Measurements from ENCODE around the gene HNRNPLL. TPM values are rescaled to one million over a fixed set of nuclear protein-coding genes. Genes with fewer than 3 reads are reported as not detected.
"Not testable (repeated sequence)": the region's sequence is repeated elsewhere in the genome, so short reads cannot be mapped to it uniquely, and the experiment has no call there.

HNRNPLL gene
- polyA plus RNA-seq, 1 of the 3 experiments (the other 2 are of a cell fraction) = 24.4 TPM

GRCh38 chr2:38537937-38538525, 64.7 kb downstream of the HNRNPLL start:
- no peak for DNase-seq
- H2AFZ ChIP-seq (ENCODE audit: low read depth) = no peak overlapping the region
- 77% methylated on average over 3 of the region's 3 CpGs for WGBS (ENCODE audit: low lambda C conversion rate)
- POLR2A ChIA-PET = no interaction called here
- no peaks in the 10 kb centered on the region for H3K9me3 ChIP-seq
- CTCF ChIA-PET = interaction anchor here (2.0 to 5.5 kb wide), 7 partner anchors 9 to 222 kb away, joined by 7 to 47 read pairs (median 30); partner anchors contain the start of gene HNRNPLL
- H3K27ac ChIP-seq (ENCODE audit: low read depth in 2 of 2, low read length in 1 of 2) = no peak overlapping the region
- H3K27me3 ChIP-seq (ENCODE audit: insufficient read depth) = no peaks in the 10 kb centered on the region
- no peaks in the 10 kb centered on the region for H4K20me1 ChIP-seq (ENCODE audit: insufficient read depth)
- TF ChIP-seq, protein P1, sequence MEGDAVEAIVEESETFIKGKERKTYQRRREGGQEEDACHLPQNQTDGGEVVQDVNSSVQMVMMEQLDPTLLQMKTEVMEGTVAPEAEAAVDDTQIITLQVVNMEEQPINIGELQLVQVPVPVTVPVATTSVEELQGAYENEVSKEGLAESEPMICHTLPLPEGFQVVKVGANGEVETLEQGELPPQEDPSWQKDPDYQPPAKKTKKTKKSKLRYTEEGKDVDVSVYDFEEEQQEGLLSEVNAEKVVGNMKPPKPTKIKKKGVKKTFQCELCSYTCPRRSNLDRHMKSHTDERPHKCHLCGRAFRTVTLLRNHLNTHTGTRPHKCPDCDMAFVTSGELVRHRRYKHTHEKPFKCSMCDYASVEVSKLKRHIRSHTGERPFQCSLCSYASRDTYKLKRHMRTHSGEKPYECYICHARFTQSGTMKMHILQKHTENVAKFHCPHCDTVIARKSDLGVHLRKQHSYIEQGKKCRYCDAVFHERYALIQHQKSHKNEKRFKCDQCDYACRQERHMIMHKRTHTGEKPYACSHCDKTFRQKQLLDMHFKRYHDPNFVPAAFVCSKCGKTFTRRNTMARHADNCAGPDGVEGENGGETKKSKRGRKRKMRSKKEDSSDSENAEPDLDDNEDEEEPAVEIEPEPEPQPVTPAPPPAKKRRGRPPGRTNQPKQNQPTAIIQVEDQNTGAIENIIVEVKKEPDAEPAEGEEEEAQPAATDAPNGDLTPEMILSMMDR (IDR thresholded peaks at IDR 0.05) = no peak
- TF ChIP-seq EP300 (IDR thresholded peaks at IDR 0.05; ENCODE audit: borderline replicate concordance in 1 of 2, low read depth in 1 of 2, low read length in 1 of 2) = no peak
- TF ChIP-seq RCOR1 (IDR thresholded peaks at IDR 0.05; ENCODE audit: low read length) = no peak
- no peak for TF ChIP-seq IRF3 (IDR thresholded peaks at IDR 0.05; ENCODE audit: low read depth, low read length)
- no peak for TF ChIP-seq GATA2 (CRISPR knock-in tag; IDR thresholded peaks at IDR 0.05)
- TF ChIP-seq, protein P2, sequence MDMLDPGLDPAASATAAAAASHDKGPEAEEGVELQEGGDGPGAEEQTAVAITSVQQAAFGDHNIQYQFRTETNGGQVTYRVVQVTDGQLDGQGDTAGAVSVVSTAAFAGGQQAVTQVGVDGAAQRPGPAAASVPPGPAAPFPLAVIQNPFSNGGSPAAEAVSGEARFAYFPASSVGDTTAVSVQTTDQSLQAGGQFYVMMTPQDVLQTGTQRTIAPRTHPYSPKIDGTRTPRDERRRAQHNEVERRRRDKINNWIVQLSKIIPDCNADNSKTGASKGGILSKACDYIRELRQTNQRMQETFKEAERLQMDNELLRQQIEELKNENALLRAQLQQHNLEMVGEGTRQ (IDR thresholded peaks at IDR 0.05; ENCODE audit: borderline replicate concordance, low read depth, low read length) = no peak
- no peak for TF ChIP-seq JUND (IDR thresholded peaks at IDR 0.05)
- TF ChIP-seq, protein P3, sequence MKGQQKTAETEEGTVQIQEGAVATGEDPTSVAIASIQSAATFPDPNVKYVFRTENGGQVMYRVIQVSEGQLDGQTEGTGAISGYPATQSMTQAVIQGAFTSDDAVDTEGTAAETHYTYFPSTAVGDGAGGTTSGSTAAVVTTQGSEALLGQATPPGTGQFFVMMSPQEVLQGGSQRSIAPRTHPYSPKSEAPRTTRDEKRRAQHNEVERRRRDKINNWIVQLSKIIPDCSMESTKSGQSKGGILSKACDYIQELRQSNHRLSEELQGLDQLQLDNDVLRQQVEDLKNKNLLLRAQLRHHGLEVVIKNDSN (IDR thresholded peaks at IDR 0.05; ENCODE audit: borderline replicate concordance, low read depth) = no peak
- TF ChIP-seq SIN3A (IDR thresholded peaks at IDR 0.05; ENCODE audit: borderline replicate concordance, low read depth, low read length) = no peak
- TF ChIP-seq FOXM1 (IDR thresholded peaks at IDR 0.05; ENCODE audit: low read depth) = no peak
- TF ChIP-seq RAD21 (IDR thresholded peaks at IDR 0.05; ENCODE audit: low read length) = no peak
- no peaks in the 10 kb centered on the region for H3K9me2 ChIP-seq
- peaks cover 33% of the 10 kb centered on the region for H3F3A ChIP-seq (replicated peaks; ENCODE audit: insufficient read depth)
- H3K4me2 ChIP-seq = no peak overlapping the region
- H3K79me2 ChIP-seq (ENCODE audit: insufficient read depth) = no peaks in the 10 kb centered on the region
- H3K36me3 ChIP-seq (replicated peaks in 1 of 2; ENCODE audit: control insufficient read depth in 1 of 2, insufficient read depth in 2 of 2, low read length in 1 of 2) = no peaks in the 10 kb centered on the region
- peaks cover 3 to 9% of the 10 kb centered on the region in 2 experiments; a peak in 2 of 4 replicates for H3K4me1 ChIP-seq (ENCODE audit: control insufficient read depth in 1 of 2, insufficient read depth in 2 of 2, low read depth in 1 of 2, low read length in 1 of 2)
- H3K9ac ChIP-seq = no peak overlapping the region
- H3K4me3 ChIP-seq (ENCODE audit: low read depth in 2 of 2, low read length in 1 of 2) = no peak overlapping the region

- H4K20me1 ChIP-seq (ENCODE audit: insufficient read depth); DNase-seq; H3K36me3 ChIP-seq (replicated peaks in 1 of 2; ENCODE audit: control insufficient read depth in 1 of 2, insufficient read depth in 2 of 2, low read length in 1 of 2); H3K27ac ChIP-seq (ENCODE audit: low read depth in 2 of 2, low read length in 1 of 2); POLR2A ChIA-PET; H3K4me1 ChIP-seq (ENCODE audit: control insufficient read depth in 1 of 2, insufficient read depth in 2 of 2, low read depth in 1 of 2, low read length in 1 of 2); H3K4me3 ChIP-seq (ENCODE audit: low read depth in 2 of 2, low read length in 1 of 2); H3K4me2 ChIP-seq; H3K9me2 ChIP-seq; H3K27me3 ChIP-seq (ENCODE audit: insufficient read depth); H3K9me3 ChIP-seq; H3K9ac ChIP-seq; H3K79me2 ChIP-seq (ENCODE audit: insufficient read depth); H2AFZ ChIP-seq (ENCODE audit: low read depth): not testable (repeated sequence)
- 93% methylated on average over 13 of the region's 13 CpGs for WGBS (ENCODE audit: low lambda C conversion rate)
- CTCF ChIA-PET = interaction anchor here (0.9 to 5.5 kb wide), 13 partner anchors 9 to 222 kb away, joined by 3 to 47 read pairs (median 8); partner anchors contain the start of gene HNRNPLL
- H3F3A ChIP-seq (replicated peaks; ENCODE audit: insufficient read depth) = peaks cover 26% of the 10 kb centered on the region
Observed at GRCh38 chr2:38537296-38537695, 65.4 kb downstream of the HNRNPLL start.

Data from SK-N-SH (cell line).